DOHH2 (cell line): ENCODE results near the gene SORL1-AS1.

Experiments
- EZH2phosphoT487 ChIP-seq: fragments of 200-600 bp; sonication (generic); IDR thresholded peaks from 2 replicates; pipeline ENCODE4 v1.6.1; 2017; ENCODE audit warnings: borderline replicate concordance, mild to moderate bottlenecking, antibody characterized with exemption, low read length, moderate library complexity, mixed read lengths
- TF ChIP-seq, protein P1 (sequence below): fragments of 200-600 bp; sonication (generic); IDR thresholded peaks from one replicate; pipeline ENCODE4 v1.5.1; 2014; ENCODE audit warnings: antibody characterized with exemption, mild to moderate bottlenecking, low read depth, low read length; ENCODE audit not compliant: poor library complexity, severe bottlenecking

GRCh38 chr11:121412000-121412587 is 40.7 kb downstream of the SORL1-AS1 start:
- TF ChIP-seq, protein P1, sequence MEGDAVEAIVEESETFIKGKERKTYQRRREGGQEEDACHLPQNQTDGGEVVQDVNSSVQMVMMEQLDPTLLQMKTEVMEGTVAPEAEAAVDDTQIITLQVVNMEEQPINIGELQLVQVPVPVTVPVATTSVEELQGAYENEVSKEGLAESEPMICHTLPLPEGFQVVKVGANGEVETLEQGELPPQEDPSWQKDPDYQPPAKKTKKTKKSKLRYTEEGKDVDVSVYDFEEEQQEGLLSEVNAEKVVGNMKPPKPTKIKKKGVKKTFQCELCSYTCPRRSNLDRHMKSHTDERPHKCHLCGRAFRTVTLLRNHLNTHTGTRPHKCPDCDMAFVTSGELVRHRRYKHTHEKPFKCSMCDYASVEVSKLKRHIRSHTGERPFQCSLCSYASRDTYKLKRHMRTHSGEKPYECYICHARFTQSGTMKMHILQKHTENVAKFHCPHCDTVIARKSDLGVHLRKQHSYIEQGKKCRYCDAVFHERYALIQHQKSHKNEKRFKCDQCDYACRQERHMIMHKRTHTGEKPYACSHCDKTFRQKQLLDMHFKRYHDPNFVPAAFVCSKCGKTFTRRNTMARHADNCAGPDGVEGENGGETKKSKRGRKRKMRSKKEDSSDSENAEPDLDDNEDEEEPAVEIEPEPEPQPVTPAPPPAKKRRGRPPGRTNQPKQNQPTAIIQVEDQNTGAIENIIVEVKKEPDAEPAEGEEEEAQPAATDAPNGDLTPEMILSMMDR = no peak
- no peak for TF ChIP-seq EZH2phosphoT487
